ENCODE data around the gene ANP32E.

DNA sequence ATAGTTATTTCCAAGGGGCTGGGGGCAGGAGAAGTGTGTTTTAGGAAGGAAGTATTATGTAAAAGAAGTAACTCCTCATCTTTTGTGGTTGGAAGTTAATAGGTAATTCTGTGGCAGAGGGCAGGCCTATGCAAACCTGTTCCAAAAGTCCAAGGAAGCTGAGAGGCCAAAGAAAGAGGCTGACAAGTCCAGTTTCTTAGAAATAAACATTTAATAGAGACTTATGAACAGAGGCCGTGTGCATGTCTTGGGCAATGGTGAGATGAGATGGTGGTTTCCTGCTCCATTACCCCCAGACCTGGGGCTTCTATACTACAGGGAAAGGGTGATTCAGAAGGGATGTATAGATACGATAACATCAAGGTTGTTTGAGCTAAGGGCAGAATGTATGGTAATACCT is 14.0 kb upstream of the ANP32E start:
- TF ChIP-seq, protein P1, sequence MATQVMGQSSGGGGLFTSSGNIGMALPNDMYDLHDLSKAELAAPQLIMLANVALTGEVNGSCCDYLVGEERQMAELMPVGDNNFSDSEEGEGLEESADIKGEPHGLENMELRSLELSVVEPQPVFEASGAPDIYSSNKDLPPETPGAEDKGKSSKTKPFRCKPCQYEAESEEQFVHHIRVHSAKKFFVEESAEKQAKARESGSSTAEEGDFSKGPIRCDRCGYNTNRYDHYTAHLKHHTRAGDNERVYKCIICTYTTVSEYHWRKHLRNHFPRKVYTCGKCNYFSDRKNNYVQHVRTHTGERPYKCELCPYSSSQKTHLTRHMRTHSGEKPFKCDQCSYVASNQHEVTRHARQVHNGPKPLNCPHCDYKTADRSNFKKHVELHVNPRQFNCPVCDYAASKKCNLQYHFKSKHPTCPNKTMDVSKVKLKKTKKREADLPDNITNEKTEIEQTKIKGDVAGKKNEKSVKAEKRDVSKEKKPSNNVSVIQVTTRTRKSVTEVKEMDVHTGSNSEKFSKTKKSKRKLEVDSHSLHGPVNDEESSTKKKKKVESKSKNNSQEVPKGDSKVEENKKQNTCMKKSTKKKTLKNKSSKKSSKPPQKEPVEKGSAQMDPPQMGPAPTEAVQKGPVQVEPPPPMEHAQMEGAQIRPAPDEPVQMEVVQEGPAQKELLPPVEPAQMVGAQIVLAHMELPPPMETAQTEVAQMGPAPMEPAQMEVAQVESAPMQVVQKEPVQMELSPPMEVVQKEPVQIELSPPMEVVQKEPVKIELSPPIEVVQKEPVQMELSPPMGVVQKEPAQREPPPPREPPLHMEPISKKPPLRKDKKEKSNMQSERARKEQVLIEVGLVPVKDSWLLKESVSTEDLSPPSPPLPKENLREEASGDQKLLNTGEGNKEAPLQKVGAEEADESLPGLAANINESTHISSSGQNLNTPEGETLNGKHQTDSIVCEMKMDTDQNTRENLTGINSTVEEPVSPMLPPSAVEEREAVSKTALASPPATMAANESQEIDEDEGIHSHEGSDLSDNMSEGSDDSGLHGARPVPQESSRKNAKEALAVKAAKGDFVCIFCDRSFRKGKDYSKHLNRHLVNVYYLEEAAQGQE (IDR thresholded peaks at IDR 0.05; ENCODE audit: insufficient read depth in 1 of 2, low read depth in 2 of 2, low read length in 2 of 2), result no peak
- TF ChIP-seq TAF1 (IDR thresholded peaks at IDR 0.05; ENCODE audit: borderline replicate concordance, insufficient read depth, low read length) (no peak), POLR2AphosphoS5 (IDR thresholded peaks at IDR 0.05; ENCODE audit: low read depth, low read length) (no peak), SIN3A (IDR thresholded peaks at IDR 0.05; ENCODE audit: borderline replicate concordance, insufficient read depth, low read length) (no peak), FOXP2 (optimal IDR thresholded peaks at IDR 0.05; ENCODE audit: borderline replicate concordance, extremely low read depth, extremely low read length, insufficient read depth) (no peak)

Measured in PFSK-1 (cell line).